ENCODE results near the gene EID3.
"Not testable (repeated sequence)": the region's sequence is repeated elsewhere in the genome, so short reads cannot be mapped to it uniquely, and the experiment has no call there.

Gene EID3

GRCh38 chr12:104290320-104290719 is 13.2 kb upstream of the EID3 start:
- no peak for ATAC-seq

- no peak for ATAC-seq
Observed at GRCh38 chr12:104290855-104291254, 12.7 kb upstream of the EID3 start.

- ATAC-seq = no peak
Observed at GRCh38 chr12:104291867-104292524, 11.5 kb upstream of the EID3 start.

GRCh38 chr12:104292872-104293794 is 10.4 kb upstream of the EID3 start:
- ATAC-seq = no peak

GRCh38 chr12:104294158-104294859 is 9.2 kb upstream of the EID3 start:
- ATAC-seq = not testable (repeated sequence)

GRCh38 chr12:104294927-104295668 is 8.4 kb upstream of the EID3 start:
- no peak for ATAC-seq

- no peak for ATAC-seq
Observed at GRCh38 chr12:104295954-104296353, 7.6 kb upstream of the EID3 start.

- no peak for ATAC-seq
Observed at GRCh38 chr12:104296718-104297117, 6.8 kb upstream of the EID3 start.

- peak in 1 of 2 donors; percentile 46 for ATAC-seq
Observed at GRCh38 chr12:104297477-104298113, 5.9 kb upstream of the EID3 start.

- ATAC-seq = no peak
Observed at GRCh38 chr12:104299842-104300481, 3.6 kb upstream of the EID3 start.

- no peak for ATAC-seq
Observed at GRCh38 chr12:104304261-104305009, 896 bp downstream of the EID3 start.

- ATAC-seq = no peak
Observed at GRCh38 chr12:104305349-104305748, 1.8 kb downstream of the EID3 start.

- ATAC-seq = no peak
Observed at GRCh38 chr12:104306376-104306775, 2.8 kb downstream of the EID3 start.

GRCh38 chr12:104306943-104307654 is 3.6 kb downstream of the EID3 start:
- no peak for ATAC-seq

GRCh38 chr12:104307655-104308000 is 4.1 kb downstream of the EID3 start:
- no peak for ATAC-seq

- ATAC-seq = no peak
Observed at GRCh38 chr12:104309446-104309993, 6.0 kb downstream of the EID3 start.

GRCh38 chr12:104310751-104311633 is 7.5 kb downstream of the EID3 start:
- ATAC-seq = no peak

GRCh38 chr12:104312202-104312601 is 8.7 kb downstream of the EID3 start:
- no peak for ATAC-seq

GRCh38 chr12:104312654-104313053 is 9.1 kb downstream of the EID3 start:
- ATAC-seq = no peak
